ENCODE data around the gene MAP7. TPM values are rescaled to one million over a fixed set of nuclear protein-coding genes. Genes with fewer than 3 reads are reported as not detected.
A peak's percentile ranks its signal among the peaks of the same experiment; 100 is the strongest.
"Not testable (repeated sequence)": the region's sequence is repeated elsewhere in the genome, so short reads cannot be mapped to it uniquely, and the experiment has no call there.

Gene MAP7
- total RNA-seq, 1 experiment from 2014 or later, result 60.7 TPM

GRCh38 chr6:136318676-136319075, 231.5 kb downstream of the MAP7 start:
- no peak for DNase-seq (ENCODE audit: extremely low read depth, low read depth)

- DNase-seq (ENCODE audit: extremely low read depth, low read depth), result no peak
Observed at GRCh38 chr6:136317971-136318370, 232.3 kb downstream of the MAP7 start.

DNA sequence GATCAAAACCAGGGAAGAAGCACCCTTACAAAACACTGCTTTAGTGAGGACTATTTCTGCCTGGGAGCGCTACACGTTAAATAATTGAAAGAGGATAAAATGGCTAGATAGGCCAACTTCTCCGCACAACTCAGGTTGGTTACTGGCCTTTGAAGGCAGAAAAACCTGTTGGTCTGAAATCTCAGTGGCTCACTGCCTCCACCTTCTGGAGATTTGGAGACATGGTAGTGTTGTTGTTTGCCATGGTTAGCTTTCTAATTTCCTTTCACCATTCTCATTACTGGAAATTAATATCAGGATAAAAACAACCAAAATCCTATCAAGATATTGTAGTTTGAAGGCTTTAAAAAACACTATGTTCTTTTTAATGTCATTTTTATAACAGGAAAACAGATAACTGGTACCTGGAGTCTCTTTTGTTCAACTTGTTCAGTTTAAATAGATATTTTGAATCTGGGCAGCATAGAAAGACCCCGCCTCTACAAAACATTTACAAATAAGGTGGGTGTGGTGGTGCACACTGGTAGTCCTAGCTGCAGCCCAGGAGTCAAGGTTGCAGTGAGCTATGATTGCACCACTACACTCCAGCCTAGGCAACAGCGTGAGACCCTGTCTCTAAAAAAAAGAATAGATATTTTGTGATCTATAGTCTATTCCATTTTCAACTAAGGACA, 233.1 kb downstream of the MAP7 start:
- peak; percentile 65 for DNase-seq (ENCODE audit: extremely low read depth, low read depth)

GRCh38 chr6:136315594-136315993, 234.6 kb downstream of the MAP7 start:
- DNase-seq (ENCODE audit: extremely low read depth, low read depth), result no peak

DNA sequence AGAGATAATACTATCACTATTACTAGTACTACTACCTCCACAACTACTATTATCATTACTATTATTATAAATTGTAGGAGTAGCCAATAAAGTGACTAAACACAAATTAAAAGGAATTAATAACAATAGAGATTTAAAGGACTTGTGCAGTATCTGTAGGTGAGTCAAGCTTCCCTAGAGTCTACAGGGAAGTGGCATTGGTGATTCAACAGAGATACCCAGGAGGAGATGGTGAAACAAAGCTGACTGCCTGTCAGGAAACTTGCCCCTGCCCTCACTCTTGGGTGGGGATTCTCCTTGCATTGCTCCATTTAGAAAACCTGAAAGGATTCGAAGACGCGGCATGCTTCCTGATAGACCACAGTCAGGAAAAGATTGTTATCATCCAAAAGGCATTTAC, 237.2 kb downstream of the MAP7 start:
- DNase-seq (ENCODE audit: extremely low read depth, low read depth), result no peak

GRCh38 chr6:136309729-136310311, 240.4 kb downstream of the MAP7 start:
- no peak for DNase-seq (ENCODE audit: extremely low read depth, low read depth)

DNA sequence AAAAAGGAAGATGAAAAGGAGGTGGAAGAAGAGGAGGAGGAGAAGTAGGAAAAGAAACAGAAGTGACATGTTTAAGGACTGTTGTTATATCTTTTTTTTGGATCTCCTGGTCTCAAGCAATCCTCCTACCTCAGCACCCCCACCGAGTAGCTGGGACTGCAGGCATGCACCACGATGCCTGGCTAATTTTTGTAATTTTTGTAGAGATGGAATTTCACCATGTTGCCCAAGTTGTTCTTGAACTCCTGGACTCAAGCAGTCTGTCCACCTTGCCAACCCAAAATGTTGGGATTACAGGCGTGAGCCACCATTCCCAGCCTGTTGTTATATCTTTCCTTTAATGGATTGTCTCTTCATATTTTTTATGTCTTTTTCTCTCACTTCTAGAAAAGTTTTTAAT, 241.1 kb downstream of the MAP7 start:
- DNase-seq (ENCODE audit: extremely low read depth, low read depth), result no peak

DNA sequence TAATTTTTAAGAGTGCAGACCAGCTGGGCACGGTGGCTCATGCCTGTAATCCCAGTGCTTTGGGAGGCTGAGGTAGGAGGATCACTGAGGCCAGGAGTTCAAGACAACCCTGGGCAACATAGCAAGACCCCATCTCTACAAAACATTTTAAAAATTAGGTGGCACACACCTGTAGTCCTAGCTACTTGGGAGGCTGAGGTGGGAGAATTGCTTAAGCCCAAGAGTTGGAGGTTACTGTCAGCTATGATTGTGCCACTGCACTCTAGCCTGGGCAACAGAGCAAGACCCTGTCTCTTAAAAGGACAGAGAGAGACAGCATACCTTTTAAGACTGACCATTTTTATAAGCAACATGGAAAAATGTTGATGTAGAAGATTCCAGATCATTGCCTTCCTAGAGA, 241.8 kb downstream of the MAP7 start:
- not testable (repeated sequence) for DNase-seq (ENCODE audit: extremely low read depth, low read depth)

DNA sequence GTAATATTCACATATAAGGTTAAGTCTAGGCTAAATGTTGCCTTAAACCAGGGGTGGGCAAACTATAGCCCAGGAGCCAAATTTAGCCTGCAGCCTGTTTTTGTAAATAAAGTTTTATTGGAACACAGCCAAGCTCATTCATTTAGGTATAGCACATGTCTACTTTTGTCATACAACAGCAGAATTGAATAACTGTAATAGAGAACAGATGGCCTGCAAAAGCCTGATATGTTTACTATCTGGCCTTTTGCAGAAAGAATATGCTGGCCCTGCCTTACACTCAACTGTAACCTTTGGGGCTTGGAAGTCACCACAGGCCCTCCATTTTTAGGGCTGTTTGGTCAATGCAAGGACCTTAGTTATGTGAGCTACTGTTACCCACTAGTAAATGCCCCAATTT, 242.9 kb downstream of the MAP7 start:
- no peak for DNase-seq (ENCODE audit: extremely low read depth, low read depth)

- DNase-seq (ENCODE audit: extremely low read depth, low read depth), result no peak
Observed at GRCh38 chr6:136306466-136306865, 243.8 kb downstream of the MAP7 start.

- no peak for DNase-seq (ENCODE audit: extremely low read depth, low read depth)
Observed at GRCh38 chr6:136304410-136304809, 245.8 kb downstream of the MAP7 start.

GRCh38 chr6:136303516-136303915, 246.7 kb downstream of the MAP7 start:
- DNase-seq (ENCODE audit: extremely low read depth, low read depth), result no peak

- no peak for DNase-seq (ENCODE audit: extremely low read depth, low read depth)
Observed at GRCh38 chr6:136294621-136295020, 255.6 kb downstream of the MAP7 start.

Small RNA genes within 50 kb of the gene (small RNA-seq; reads per million reads assigned to genes)
- gene AL023284.1 (0 reads per million in 2 experiments), gene NDUFS5P1 (0 reads per million in 2 experiments)

Other genes with a start within 250 kb of the MAP7 start
- 5.9 and 6.8 TPM in 2 replicates for gene MAP3K5, start 242.1 kb upstream of the MAP7 start, total RNA-seq (2014; rRNA removed; shearing (Covaris generic))